ENCODE data around the gene RFK.
A peak's percentile ranks its signal among the peaks of the same experiment; 100 is the strongest.

Gene RFK

GRCh38 chr9:76379494-76379893, 14.7 kb downstream of the RFK start:
- no peak for DNase-seq (ENCODE audit: low read depth)
- no peak overlapping the region for H3K4me3 ChIP-seq (ENCODE audit: control insufficient read depth, low read depth, low read length)
- no peak for TF ChIP-seq CTCF (conservative IDR thresholded peaks at IDR 0.05; ENCODE audit: control insufficient read depth, insufficient read depth, low read depth, low read length)

- no peak overlapping the region for H3K4me3 ChIP-seq (ENCODE audit: control insufficient read depth, low read depth, low read length)
- no peak for TF ChIP-seq CTCF (conservative IDR thresholded peaks at IDR 0.05; ENCODE audit: control insufficient read depth, insufficient read depth, low read depth, low read length)
- DNase-seq (ENCODE audit: low read depth) = no peak
Measured at GRCh38 chr9:76378367-76379073, 15.7 kb downstream of the RFK start.

GRCh38 chr9:76377791-76378190, 16.4 kb downstream of the RFK start:
- TF ChIP-seq CTCF (conservative IDR thresholded peaks at IDR 0.05; ENCODE audit: control insufficient read depth, insufficient read depth, low read depth, low read length) = no peak
- no peak for DNase-seq (ENCODE audit: low read depth)
- no peak overlapping the region for H3K4me3 ChIP-seq (ENCODE audit: control insufficient read depth, low read depth, low read length)

GRCh38 chr9:76374783-76375559, 19.3 kb downstream of the RFK start:
- no peak overlapping the region for H3K4me3 ChIP-seq (ENCODE audit: control insufficient read depth, low read depth, low read length)
- peak; percentile 96 for DNase-seq (ENCODE audit: low read depth)
- TF ChIP-seq CTCF (conservative IDR thresholded peaks at IDR 0.05; ENCODE audit: control insufficient read depth, insufficient read depth, low read depth, low read length) = no peak

- no peak for DNase-seq (ENCODE audit: low read depth)
- no peak for TF ChIP-seq CTCF (conservative IDR thresholded peaks at IDR 0.05; ENCODE audit: control insufficient read depth, insufficient read depth, low read depth, low read length)
- H3K4me3 ChIP-seq (ENCODE audit: control insufficient read depth, low read depth, low read length) = no peak overlapping the region
Measured at GRCh38 chr9:76373784-76374474, 20.3 kb downstream of the RFK start.

GRCh38 chr9:76373173-76373783, 20.9 kb downstream of the RFK start:
- no peak for TF ChIP-seq CTCF (conservative IDR thresholded peaks at IDR 0.05; ENCODE audit: control insufficient read depth, insufficient read depth, low read depth, low read length)
- DNase-seq (ENCODE audit: low read depth) = peak; percentile 91
- H3K4me3 ChIP-seq (ENCODE audit: control insufficient read depth, low read depth, low read length) = no peak overlapping the region

All from fibroblast of mammary gland (primary cell).